ENCODE data around the gene VWF. TPM values are rescaled to one million over a fixed set of nuclear protein-coding genes. Genes with fewer than 3 reads are reported as not detected.

The VWF gene
- total and polyA plus RNA-seq, 2 donors (not counting 1 experiment from before 2014, with no cell fraction given): not detected

DNA sequence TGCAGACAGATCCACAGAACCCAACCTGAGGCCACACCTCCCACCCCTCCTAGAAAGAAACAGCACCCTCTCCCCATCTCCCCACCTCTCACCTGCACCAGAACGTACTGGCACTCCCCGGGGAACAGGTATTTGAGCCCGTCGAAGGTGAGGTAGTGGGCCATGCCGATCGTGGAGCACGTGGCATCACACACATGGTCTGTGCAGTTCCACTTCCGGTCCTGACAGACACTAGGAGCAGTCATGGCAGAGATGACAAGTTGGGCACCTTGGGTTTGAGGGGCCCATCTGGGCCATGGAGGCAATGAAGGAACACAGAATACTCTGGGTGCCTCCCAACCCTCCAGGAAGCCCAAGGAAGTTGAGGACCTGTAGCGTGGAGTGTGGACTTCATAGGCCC is 89.9 kb downstream of the VWF start:
- H4K20me1 ChIP-seq (ENCODE audit: control insufficient read depth, insufficient read depth, low read length, poor library complexity, severe bottlenecking): no peaks in the 10 kb centered on the region
- no peak overlapping the region for H2AFZ ChIP-seq (ENCODE audit: insufficient read depth, low read depth, low read length, poor library complexity, severe bottlenecking)
- no peaks in the 10 kb centered on the region for H3K9me3 ChIP-seq (ENCODE audit: control extremely low read depth in 1 of 3, control insufficient read depth in 2 of 3, insufficient read depth in 1 of 3, low read length in 2 of 3)
- H3K4me3 Mint-ChIP-seq: no peak overlapping the region
- DNase-seq: no peak
- H3K4me1 ChIP-seq (ENCODE audit: control insufficient read depth in 2 of 2, insufficient read depth in 2 of 2, low read length in 2 of 2): no peaks in the 10 kb centered on the region
- ChIA-PET POLR2A (no interaction called here), CTCF (interaction anchor here (2.6 kb wide), 1 partner anchor 46 kb away, joined by 14 read pairs; no protein-coding TSS in a partner anchor)
- no peak overlapping the region for H3K27ac ChIP-seq (ENCODE audit: low read length in 2 of 2)
- no peaks in the 10 kb centered on the region for H3K27me3 Mint-ChIP-seq
- H3K36me3 ChIP-seq (replicated peaks in 1 of 2; ENCODE audit: control extremely low read depth in 1 of 2, control insufficient read depth in 1 of 2, extremely low read depth in 1 of 2, insufficient read depth in 2 of 2, low read length in 1 of 2): no peaks in the 10 kb centered on the region
- intact Hi-C loops (cut with micrococcal nuclease): no loop called here
- H3K4me2 ChIP-seq (replicated peaks; ENCODE audit: low read depth, low read length, poor library complexity, severe bottlenecking): no peak overlapping the region
- H3K9me3 Mint-ChIP-seq (ENCODE audit: insufficient read depth): no peaks in the 10 kb centered on the region
- no peaks in the 10 kb centered on the region for H3K79me2 ChIP-seq (ENCODE audit: control insufficient read depth, insufficient read depth, low read length)
- TF ChIP-seq EZH2 (IDR thresholded peaks at IDR 0.05; ENCODE audit: borderline replicate concordance, insufficient read depth, low read depth, low read length, poor library complexity, severe bottlenecking): no peak
- TF ChIP-seq, protein P1, sequence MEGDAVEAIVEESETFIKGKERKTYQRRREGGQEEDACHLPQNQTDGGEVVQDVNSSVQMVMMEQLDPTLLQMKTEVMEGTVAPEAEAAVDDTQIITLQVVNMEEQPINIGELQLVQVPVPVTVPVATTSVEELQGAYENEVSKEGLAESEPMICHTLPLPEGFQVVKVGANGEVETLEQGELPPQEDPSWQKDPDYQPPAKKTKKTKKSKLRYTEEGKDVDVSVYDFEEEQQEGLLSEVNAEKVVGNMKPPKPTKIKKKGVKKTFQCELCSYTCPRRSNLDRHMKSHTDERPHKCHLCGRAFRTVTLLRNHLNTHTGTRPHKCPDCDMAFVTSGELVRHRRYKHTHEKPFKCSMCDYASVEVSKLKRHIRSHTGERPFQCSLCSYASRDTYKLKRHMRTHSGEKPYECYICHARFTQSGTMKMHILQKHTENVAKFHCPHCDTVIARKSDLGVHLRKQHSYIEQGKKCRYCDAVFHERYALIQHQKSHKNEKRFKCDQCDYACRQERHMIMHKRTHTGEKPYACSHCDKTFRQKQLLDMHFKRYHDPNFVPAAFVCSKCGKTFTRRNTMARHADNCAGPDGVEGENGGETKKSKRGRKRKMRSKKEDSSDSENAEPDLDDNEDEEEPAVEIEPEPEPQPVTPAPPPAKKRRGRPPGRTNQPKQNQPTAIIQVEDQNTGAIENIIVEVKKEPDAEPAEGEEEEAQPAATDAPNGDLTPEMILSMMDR (IDR thresholded peaks at IDR 0.05): no peak
- 94% methylated on average over 9 of the region's 9 CpGs for WGBS (ENCODE audit: insufficient coverage)
- no peak overlapping the region for H3K4me3 ChIP-seq (ENCODE audit: control extremely low read depth in 1 of 5, extremely low read depth in 1 of 5, insufficient read depth in 1 of 5, low read depth in 2 of 5, low read length in 4 of 5)
- no peak overlapping the region for H3K9ac ChIP-seq (ENCODE audit: low read length)
- ATAC-seq (ENCODE audit: low read depth): no peak
- H3K27ac Mint-ChIP-seq: no peak overlapping the region
- no peaks in the 10 kb centered on the region for H3K27me3 ChIP-seq (replicated peaks in 1 of 4; ENCODE audit: control extremely low read depth in 1 of 4, control insufficient read depth in 3 of 4, insufficient read depth in 4 of 4, low read length in 3 of 4)
- no peaks in the 10 kb centered on the region for H3K4me1 Mint-ChIP-seq

DNA sequence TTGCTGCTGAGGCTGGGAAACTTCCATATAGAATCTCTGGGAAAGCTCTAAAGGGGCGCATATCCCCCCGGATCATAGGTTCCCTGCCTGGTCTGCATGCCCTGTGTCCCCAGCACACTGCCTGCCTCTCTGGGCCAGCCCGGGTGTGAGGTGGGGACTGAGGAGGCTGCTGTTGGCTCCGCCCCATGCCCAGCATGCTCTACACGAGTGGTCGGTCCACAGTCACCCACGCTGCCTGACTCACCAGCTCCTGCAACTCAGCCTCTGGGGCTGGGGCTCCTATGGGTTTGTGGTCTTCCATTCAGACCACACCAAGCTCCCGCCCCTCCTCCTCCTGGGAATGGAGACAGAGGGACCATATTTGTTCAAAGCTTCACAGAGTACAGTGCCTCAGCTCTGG is 90.9 kb downstream of the VWF start:
- ChIA-PET POLR2A (no interaction called here), CTCF (interaction anchor here (2.6 kb wide), 1 partner anchor 45 kb away, joined by 14 read pairs; no protein-coding TSS in a partner anchor)
- no peaks in the 10 kb centered on the region for H4K20me1 ChIP-seq (ENCODE audit: control insufficient read depth, insufficient read depth, low read length, poor library complexity, severe bottlenecking)
- H2AFZ ChIP-seq (ENCODE audit: insufficient read depth, low read depth, low read length, poor library complexity, severe bottlenecking): no peak overlapping the region
- ATAC-seq (ENCODE audit: low read depth) (no peak), DNase-seq (no peak)
- no peak overlapping the region for H3K27ac ChIP-seq (ENCODE audit: low read length in 2 of 2)
- intact Hi-C loops (cut with micrococcal nuclease): no loop called here
- no peaks in the 10 kb centered on the region for H3K9me3 Mint-ChIP-seq (ENCODE audit: insufficient read depth)
- no peak overlapping the region for H3K9ac ChIP-seq (ENCODE audit: low read length)
- H3K79me2 ChIP-seq (ENCODE audit: control insufficient read depth, insufficient read depth, low read length): no peaks in the 10 kb centered on the region
- no peak overlapping the region for H3K4me3 ChIP-seq (ENCODE audit: control extremely low read depth in 1 of 5, extremely low read depth in 1 of 5, insufficient read depth in 1 of 5, low read depth in 2 of 5, low read length in 4 of 5)
- H3K27me3 ChIP-seq (replicated peaks in 1 of 4; ENCODE audit: control extremely low read depth in 1 of 4, control insufficient read depth in 3 of 4, insufficient read depth in 4 of 4, low read length in 3 of 4): no peaks in the 10 kb centered on the region
- no peak overlapping the region for H3K27ac Mint-ChIP-seq
- H3K4me1 Mint-ChIP-seq: no peaks in the 10 kb centered on the region
- H3K27me3 Mint-ChIP-seq: peaks cover 5% of the 10 kb centered on the region
- no peak overlapping the region for H3K4me3 Mint-ChIP-seq
- no peak for TF ChIP-seq EZH2 (IDR thresholded peaks at IDR 0.05; ENCODE audit: borderline replicate concordance, insufficient read depth, low read depth, low read length, poor library complexity, severe bottlenecking)
- TF ChIP-seq, protein P1 (IDR thresholded peaks at IDR 0.05): no peak
- 83% methylated on average over 4 of the region's 8 CpGs for WGBS (ENCODE audit: insufficient coverage)
- no peaks in the 10 kb centered on the region for H3K4me1 ChIP-seq (ENCODE audit: control insufficient read depth in 2 of 2, insufficient read depth in 2 of 2, low read length in 2 of 2)
- no peaks in the 10 kb centered on the region for H3K9me3 ChIP-seq (ENCODE audit: control extremely low read depth in 1 of 3, control insufficient read depth in 2 of 3, insufficient read depth in 1 of 3, low read length in 2 of 3)
- H3K36me3 ChIP-seq (replicated peaks in 1 of 2; ENCODE audit: control extremely low read depth in 1 of 2, control insufficient read depth in 1 of 2, extremely low read depth in 1 of 2, insufficient read depth in 2 of 2, low read length in 1 of 2): no peaks in the 10 kb centered on the region
- H3K4me2 ChIP-seq (replicated peaks; ENCODE audit: low read depth, low read length, poor library complexity, severe bottlenecking): no peak overlapping the region
